GM23338 (cell line): Measurements from ENCODE around the gene ZNF260.

Source experiments
- CREB1 ChIP-seq: fragments of 250-450 bp; sonication (Bioruptor Pico); IDR thresholded peaks from 2 replicates; pipeline ENCODE4 v1.5.0; 2020; ENCODE audit warnings: low read depth, mild to moderate bottlenecking, moderate library complexity
- CTCF ChIP-seq, 2 experiments: fragments of 200-600 bp in 1 of 2; sonication (generic) in 1 of 2; conservative IDR thresholded peaks; 2 replicates each; pipeline versions ENCODE4 v1.5.1 to v1.6.1; 2016 to 2017; ENCODE audit warnings: antibody characterized with exemption in 2 of 2, low read depth in 2 of 2, mild to moderate bottlenecking in 2 of 2, moderate library complexity in 1 of 2
- ETS1 ChIP-seq: IDR thresholded peaks from 2 replicates; pipeline ENCODE4 v1.6.1; 2016; ENCODE audit warnings: antibody characterized with exemption
- EZH2 ChIP-seq: fragments of 200-600 bp; sonication (generic); IDR thresholded peaks from one replicate; pipeline ENCODE4 v1.8.0; 2017; ENCODE audit warnings: antibody characterized with exemption, mild to moderate bottlenecking, low read depth; ENCODE audit not compliant: unreplicated experiment
- EZH2phosphoT487 ChIP-seq: fragments of 200-600 bp; sonication (generic); IDR thresholded peaks from one replicate; pipeline ENCODE4 v1.8.1; 2018; ENCODE audit warnings: antibody characterized with exemption; ENCODE audit not compliant: unreplicated experiment
- JUNB ChIP-seq: IDR thresholded peaks from one replicate; pipeline ENCODE4 v1.6.1; 2016; ENCODE audit warnings: antibody characterized with exemption; ENCODE audit not compliant: unreplicated experiment
- NANOG ChIP-seq: IDR thresholded peaks from 2 replicates; pipeline ENCODE4 v1.6.1; 2016; ENCODE audit warnings: antibody characterized with exemption, borderline replicate concordance
- POLR2AphosphoS5 ChIP-seq: IDR thresholded peaks from 2 replicates; pipeline ENCODE4 v1.6.1; 2016; ENCODE audit warnings: antibody characterized with exemption, low read depth
- REST ChIP-seq: IDR thresholded peaks from one replicate; pipeline ENCODE4 v1.6.1; 2018; ENCODE audit warnings: antibody characterized with exemption; ENCODE audit not compliant: unreplicated experiment
- STAT1 ChIP-seq: IDR thresholded peaks from one replicate; pipeline ENCODE4 v1.6.1; 2016; ENCODE audit warnings: antibody characterized with exemption; ENCODE audit not compliant: unreplicated experiment
- ZNF114 ChIP-seq: fragments of 250-450 bp; sonication (Bioruptor Pico); IDR thresholded peaks from 2 replicates; pipeline ENCODE4 v1.5.0; 2020; ENCODE audit warnings: mild to moderate bottlenecking, moderate library complexity
- ZNF331 ChIP-seq: fragments of 250-450 bp; sonication (Bioruptor Pico); IDR thresholded peaks from 2 replicates; pipeline ENCODE4 v1.5.0; 2020; ENCODE audit warnings: low read depth, mild to moderate bottlenecking, moderate library complexity

DNA sequence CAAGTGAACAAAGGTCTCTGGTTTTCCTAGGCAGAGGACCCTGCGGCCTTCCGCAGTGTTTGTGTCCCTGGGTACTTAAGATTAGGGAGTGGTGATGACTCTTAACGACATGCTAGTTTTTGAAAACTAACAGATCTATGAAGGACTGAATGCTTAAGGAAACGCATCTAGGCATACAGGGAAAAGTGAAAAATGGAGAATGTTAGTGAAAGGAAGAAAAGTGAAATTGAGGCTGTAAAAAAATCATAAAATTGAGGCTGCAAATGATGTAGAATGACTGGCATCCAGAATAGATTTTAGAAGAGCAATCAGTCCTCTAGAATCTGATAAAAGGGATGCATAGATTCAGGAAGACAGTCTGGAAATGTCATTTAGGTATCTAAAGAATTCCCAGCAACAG, 3.5 kb downstream of the ZNF260 start:
- TF ChIP-seq CTCF (conservative IDR thresholded peaks at IDR 0.05; ENCODE audit: low read depth in 2 of 2) (no peak), REST (no peak), EZH2phosphoT487 (no peak), EZH2 (no peak), ETS1 (no peak), JUNB (no peak), NANOG (no peak), POLR2AphosphoS5 (no peak), STAT1 (no peak), CREB1 (no peak), ZNF331 (CRISPR knock-in tag) (no peak), ZNF114 (CRISPR knock-in tag) (no peak)
